H1 (cell line): ENCODE results near the gene KERA. TPM values are rescaled to one million over a fixed set of nuclear protein-coding genes. Genes with fewer than 3 reads are reported as not detected.

Experiments used
- BRCA1 ChIP-seq: IDR thresholded peaks from 2 replicates; pipeline ENCODE4 v1.6.1; 2012; ENCODE audit warnings: low read depth, low read length, improper control_type of control experiment
- CBX8 ChIP-seq: fragments of 300-800, 300-1000 bp; sonication (generic); IDR thresholded peaks from 2 replicates; pipeline ENCODE4 v1.7.1; 2016; ENCODE audit warnings: low read depth, low read length, borderline replicate concordance
- EP300 ChIP-seq, 2 experiments: IDR thresholded peaks; 1 replicate in 1 of 2; 2 replicates in 1 of 2; pipeline ENCODE4 v1.6.1; 2011 to 2012; ENCODE audit warnings: low read depth in 2 of 2, low read length in 2 of 2, mild to moderate bottlenecking in 2 of 2, borderline replicate concordance in 1 of 2, inconsistent platforms in 1 of 2, moderate library complexity in 1 of 2
- FOSL1 ChIP-seq: IDR thresholded peaks from 2 replicates; pipeline ENCODE4 v1.6.1; 2011; ENCODE audit warnings: mild to moderate bottlenecking, low read depth, low read length, moderate library complexity; ENCODE audit not compliant: insufficient read depth
- RFX5 ChIP-seq: IDR thresholded peaks from 2 replicates; pipeline ENCODE4 v1.6.1; 2011; ENCODE audit warnings: low read depth, low read length, improper control_type of control experiment, borderline replicate concordance
- polyA plus RNA-seq, 7 experiments: library from polyadenylated mRNA; depleted of rRNA in 3 of 7; stranded (reverse) in 5 of 7; unstranded in 2 of 7; fragments of >200 nt in 5 of 7; fragments of 200-250 nt in 2 of 7; gene quantifications; 1 replicate in 5 of 7; 2 replicates in 1 of 7; 4 replicates in 1 of 7; pipeline versions ENCODE4 v1.2.1 to v1.2.3, GENCODE V29; 2011 to 2013; ENCODE audit warnings: missing spikeins in 2 of 7, mixed read lengths in 2 of 7
- total RNA-seq: library from RNA; stranded (reverse); fragmentation: NEBNext Ultra II Directional; extraction: Animal tissue kit (Norgen Biotek cat#: 25700); gene quantifications from 2 replicates; pipeline ENCODE4 v1.2.1, GENCODE V29; 2021
- TF ChIP-seq, protein P1 (sequence below), 3 experiments: IDR thresholded peaks; 1 replicate in 2 of 3; 2 replicates in 1 of 3; pipeline versions ENCODE4 v1.5.1 to v1.6.1; 2011; ENCODE audit warnings: low read length in 3 of 3, mild to moderate bottlenecking in 3 of 3, inconsistent platforms in 2 of 3, low read depth in 1 of 3, moderate library complexity in 1 of 3; ENCODE audit not compliant: insufficient read depth in 1 of 3; ENCODE audit errors: control extremely low read depth in 1 of 3

The KERA gene
- total and polyA plus RNA-seq, 2 of the 8 experiments (the other 6 are each of a cell fraction or from before 2014, with no cell fraction given) = not detected

DNA sequence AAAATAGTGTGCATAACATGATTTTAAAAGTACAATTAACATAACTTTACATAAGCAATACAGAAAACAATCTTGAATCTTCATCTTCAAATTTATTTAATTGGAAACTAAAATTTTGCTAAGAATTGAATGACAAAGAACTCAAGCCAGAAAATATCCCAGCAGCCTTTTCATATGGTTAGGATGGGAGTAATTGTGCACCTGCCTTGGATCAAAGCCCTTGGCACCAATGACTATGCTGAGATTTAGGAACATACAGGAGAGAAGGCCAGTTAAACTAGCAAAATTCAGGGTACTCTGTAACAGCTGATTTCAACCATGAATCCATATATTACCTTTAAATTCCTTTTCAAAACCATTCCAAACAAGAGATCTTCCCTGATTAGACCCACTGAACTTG lies 5.8 kb downstream of the KERA start (continued):
- TF ChIP-seq, protein P1, sequence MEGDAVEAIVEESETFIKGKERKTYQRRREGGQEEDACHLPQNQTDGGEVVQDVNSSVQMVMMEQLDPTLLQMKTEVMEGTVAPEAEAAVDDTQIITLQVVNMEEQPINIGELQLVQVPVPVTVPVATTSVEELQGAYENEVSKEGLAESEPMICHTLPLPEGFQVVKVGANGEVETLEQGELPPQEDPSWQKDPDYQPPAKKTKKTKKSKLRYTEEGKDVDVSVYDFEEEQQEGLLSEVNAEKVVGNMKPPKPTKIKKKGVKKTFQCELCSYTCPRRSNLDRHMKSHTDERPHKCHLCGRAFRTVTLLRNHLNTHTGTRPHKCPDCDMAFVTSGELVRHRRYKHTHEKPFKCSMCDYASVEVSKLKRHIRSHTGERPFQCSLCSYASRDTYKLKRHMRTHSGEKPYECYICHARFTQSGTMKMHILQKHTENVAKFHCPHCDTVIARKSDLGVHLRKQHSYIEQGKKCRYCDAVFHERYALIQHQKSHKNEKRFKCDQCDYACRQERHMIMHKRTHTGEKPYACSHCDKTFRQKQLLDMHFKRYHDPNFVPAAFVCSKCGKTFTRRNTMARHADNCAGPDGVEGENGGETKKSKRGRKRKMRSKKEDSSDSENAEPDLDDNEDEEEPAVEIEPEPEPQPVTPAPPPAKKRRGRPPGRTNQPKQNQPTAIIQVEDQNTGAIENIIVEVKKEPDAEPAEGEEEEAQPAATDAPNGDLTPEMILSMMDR (IDR thresholded peaks at IDR 0.05; ENCODE audit: control extremely low read depth in 1 of 3, insufficient read depth in 1 of 3, low read depth in 1 of 3, low read length in 3 of 3) = no peak
- no peak for TF ChIP-seq RFX5
- TF ChIP-seq CBX8 = no peak
- TF ChIP-seq EP300 (IDR thresholded peaks at IDR 0.05; ENCODE audit: borderline replicate concordance in 1 of 2, low read depth in 2 of 2, low read length in 2 of 2) = no peak
- no peak for TF ChIP-seq FOSL1
- no peak for TF ChIP-seq BRCA1
- TF ChIP-seq, all 59 proteins: peak for 0
